Stimulated activated CD8-positive, alpha-beta memory T cell treated with anti-CD3 and anti-CD28 coated beads, Interleukin-15, amount 100 ng/mL, for 48 hours (primary cell): ENCODE results near the gene EDEM1.

ENCODE experiments used
- DNase-seq, 2 donors: peaks; one replicate each; pipeline ENCODE4 v3.0.0-alpha.2; 2020; ENCODE audit warnings: low read depth in 2 of 2

Gene EDEM1

DNA sequence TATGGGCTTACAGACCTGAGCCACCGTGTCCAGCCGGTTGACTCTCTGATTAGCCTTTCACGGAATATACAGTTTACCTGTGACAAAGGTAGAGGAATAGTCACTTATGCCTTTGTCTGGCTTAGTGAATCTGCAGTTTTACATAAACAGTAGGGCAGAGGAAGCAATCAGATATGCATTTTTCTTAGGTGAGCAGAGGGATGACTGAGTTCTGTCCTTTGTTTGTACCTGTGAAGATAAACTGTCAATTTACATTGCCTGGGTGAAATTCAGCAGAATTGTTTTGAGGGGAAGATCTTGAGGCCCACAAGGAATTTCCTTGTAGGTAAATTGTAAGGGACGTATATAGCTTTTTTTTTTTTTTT lies 10.8 kb downstream of the EDEM1 start:
- DNase-seq = no peak

DNA sequence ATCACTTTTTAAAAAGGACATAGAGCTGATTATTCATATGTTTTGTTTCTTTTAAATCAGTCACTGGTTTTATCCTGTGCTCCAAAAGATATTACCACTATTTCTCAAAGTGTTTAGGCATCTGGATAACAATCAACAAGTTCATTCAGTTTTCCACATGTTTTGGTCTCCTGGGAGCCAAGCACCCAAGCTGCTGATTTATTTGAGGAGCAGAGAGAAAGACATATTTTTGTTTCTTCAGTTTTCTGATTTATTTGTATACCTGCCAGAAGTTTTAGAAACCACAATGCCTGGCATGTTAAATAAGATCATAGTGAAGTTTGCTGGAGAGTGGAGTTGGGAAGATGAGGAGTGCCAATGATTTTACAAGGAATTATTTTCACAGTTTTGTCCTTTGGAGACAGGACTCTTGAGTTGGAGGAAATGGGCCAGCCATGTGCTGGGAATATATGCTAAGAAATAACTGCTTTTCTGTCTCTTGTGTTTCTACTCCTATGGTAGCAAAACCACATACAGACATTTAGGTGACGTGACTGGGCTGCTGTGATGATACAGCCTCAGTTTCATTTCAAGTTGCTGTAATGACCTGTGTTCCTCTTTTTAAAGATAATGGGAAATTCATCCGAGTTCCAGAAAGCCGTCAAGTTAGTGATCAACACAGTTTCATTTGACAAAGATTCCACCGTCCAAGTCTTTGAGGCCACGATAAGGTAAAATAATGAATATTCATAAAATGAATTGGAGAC lies 11.7 kb downstream of the EDEM1 start:
- DNase-seq = no peak

DNA sequence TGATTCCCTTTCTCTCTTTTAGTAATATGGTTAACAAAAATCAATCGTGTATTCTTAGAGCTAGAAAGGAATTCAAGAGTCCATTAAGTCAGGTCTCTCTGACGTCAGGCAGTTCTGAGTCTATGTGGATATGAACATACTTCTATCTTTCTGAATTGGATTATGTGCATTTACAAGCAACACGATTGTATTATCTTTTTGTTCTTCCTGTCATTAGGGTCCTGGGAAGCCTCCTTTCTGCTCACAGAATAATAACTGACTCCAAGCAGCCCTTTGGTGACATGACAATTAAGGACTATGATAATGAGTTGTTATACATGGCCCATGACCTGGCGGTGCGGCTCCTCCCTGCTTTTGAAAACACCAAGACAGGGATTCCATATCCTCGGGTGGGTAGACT lies 14.0 kb downstream of the EDEM1 start:
- no peak for DNase-seq

DNA sequence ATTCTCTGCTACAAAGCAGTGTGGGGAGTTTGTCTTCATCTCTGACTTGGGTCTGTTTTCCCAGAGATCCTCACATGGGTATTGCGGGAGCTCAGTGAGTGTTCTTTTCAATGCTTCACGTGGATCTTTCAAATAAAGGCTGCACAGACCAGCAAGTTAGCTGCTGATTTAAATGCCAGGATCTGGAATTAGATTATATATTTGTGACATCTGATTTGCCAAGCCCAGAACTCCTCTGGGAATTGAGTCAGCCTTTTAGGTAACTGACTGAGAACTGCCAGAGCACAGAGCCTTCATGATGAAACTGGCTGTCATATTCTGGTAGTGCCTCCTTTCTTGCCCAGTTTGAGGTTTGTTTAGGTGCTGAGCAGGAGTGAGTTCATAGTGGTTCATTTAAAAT lies 14.7 kb downstream of the EDEM1 start:
- no peak for DNase-seq

DNA sequence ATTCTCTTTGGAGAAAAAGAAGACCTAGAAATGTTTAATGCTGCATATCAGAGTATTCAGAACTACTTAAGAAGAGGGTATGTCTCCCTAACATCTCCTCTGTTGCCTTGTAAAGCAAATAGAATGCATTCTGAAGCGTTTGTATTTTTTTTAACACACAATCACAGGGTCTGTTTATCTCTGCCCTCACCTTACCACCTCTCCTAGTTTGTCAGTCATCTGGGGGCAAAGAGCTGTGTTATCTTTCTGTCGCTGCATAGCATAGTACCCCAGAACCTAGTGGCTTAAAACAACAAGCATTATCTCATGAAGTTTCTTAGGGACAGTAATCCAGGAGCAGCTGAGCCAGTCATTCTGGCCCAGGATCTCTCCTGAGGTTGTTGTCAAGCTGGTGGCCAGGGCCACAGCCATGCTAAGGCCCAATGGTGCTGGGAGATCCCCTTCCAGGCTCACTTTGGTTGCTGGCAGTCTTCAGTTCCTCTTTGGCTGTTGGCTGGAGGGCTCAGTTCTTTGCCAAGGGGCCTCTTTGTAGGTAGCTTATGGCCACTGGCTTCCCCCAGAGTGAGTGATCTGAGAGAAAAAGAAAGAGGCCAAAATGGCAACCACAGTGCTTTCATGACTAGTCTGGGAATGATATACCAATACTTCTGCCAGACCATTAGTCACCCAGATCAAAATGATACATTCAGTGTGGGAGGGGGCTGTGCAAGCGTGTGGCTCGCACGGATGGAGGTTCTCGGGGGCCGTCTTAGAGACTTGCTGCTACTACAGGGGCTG lies 17.8 kb downstream of the EDEM1 start:
- peak in 1 of 2 donors; percentile 63 for DNase-seq

DNA sequence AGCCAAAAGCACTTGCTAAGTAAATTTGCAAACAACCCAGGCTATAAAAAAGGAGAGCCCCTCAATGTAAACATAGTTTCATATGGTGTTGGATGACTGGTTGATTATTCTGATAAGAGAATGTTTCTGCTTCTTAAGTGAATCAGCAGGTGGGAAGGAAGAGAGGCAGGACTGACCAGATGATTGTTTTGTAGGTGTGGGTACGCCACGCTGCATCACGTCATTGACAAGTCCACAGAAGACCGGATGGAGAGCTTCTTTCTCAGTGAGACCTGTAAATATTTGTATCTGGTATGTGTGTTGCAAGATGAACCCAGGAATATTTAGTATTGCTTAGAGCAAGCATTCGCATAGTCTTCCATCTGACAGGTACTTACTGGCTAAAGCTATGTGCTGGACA lies 23.4 kb downstream of the EDEM1 start:
- no peak for DNase-seq

DNA sequence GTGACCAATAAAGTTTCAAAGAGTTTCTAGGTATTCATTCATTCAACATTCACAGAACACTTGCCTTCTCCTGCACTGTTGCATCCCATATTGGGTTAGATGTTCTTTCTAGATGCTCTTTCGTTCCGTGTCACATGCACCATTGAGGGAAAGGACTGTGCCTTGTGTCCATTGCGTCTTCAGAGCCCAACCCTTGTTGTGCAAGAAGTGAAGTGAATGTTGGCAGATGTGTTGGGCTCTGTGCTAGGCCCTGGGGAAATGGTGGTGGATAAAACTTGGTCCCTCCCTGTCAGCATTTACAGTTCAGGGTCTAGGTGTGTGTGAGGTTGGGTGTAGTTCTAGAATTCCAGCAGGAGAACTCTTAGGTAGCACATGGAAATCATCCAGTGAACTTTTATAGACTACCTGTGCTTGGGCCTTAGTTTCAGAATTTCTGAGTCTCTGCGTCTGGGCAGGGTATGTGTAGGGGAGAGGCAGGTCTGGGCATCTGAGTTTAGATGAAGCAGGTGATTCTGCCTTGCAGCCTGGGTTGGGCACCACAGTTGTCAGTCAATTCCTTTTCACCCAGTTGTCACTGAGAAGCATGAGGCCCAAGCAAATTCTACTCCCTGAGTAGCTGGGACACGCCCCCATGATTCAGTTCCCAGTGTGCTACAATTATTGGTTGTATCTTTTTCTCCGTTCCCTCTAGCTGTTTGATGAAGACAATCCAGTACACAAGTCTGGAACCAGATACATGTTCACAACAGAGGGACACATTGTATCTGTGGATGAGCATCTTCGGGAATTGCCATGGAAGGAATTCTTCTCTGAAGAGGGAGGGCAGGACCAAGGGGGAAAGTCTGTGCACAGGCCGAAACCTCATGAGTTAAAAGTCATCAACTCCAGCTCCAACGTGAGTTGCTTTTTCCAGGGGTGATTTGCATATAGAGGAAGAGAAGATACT lies 25.4 kb downstream of the EDEM1 start:
- no peak for DNase-seq

DNA sequence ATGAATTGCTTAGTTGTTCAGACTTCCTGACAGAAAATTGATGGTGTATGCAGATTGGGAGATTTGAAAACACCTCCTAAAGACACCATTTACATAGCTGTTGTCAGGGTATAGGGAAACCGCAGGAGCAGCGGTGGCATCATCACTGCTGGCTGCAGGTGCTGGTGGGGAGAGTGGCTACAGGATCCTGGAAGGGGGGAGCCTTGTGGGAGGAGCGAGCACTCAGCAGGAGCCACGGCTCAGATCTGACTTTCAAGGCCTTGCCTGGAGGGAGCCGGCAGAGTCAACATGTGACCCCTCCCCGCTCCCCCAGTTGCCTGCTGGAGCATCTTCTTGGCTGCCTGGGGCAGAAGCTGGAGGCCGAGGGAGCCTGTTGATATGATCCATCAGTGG lies 26.1 kb downstream of the EDEM1 start:
- DNase-seq = no peak

DNA sequence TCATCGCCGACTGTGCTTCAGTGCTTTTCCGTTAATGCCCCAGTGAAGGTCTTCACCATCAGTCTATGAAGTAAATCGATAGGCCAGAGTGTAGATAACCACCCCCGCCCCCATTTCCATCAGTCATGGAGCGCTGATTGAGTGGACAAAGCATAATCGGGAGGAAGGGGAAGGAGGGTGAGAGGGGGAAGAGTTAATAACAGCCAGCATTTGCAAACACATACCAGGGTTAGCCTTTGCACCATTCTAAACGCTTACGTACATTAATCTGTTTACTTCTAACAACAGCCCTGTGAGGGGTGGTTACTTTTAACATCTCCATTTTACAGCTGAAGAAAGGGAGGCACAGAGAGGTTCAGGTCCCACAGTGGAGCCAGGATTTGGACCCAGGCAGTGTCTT lies 26.8 kb downstream of the EDEM1 start:
- DNase-seq = no peak

DNA sequence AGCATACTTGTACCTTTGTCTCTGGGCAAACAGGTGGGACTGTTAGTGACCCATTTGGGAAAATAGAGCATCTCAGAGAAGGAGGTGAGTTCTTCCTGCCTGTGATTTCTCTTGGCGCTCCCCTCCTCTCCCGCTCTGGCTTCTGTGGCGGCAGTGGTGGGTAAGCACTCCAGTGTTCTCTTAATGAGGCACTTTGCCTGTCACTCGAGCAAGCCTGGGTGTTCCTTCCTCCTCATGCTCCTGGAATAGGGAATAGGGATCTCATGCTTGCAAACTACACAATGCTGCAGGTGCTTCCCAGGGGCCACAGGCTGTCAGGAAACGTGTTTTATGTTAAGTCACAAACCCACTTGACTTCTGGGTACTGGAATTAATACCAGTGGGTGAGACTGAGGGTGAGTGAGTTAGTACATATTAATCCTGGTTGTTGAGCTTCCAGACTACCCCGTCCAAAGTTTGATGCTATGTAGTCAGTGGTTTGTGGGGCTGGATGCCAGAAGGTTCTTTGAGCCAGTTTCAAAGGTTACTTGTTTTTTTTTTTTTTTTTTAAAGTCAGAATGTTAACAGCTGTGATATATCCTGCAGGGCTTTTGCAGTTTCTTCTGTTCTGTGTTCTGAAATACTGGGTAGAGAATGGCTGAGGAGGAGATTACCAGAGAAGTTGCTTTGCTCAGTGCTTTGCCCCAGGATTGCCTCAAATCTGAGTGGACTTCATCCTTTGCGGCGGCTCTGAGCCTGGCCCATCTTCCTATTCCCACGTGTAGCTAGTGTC lies 30.5 kb downstream of the EDEM1 start:
- DNase-seq = no peak

DNA sequence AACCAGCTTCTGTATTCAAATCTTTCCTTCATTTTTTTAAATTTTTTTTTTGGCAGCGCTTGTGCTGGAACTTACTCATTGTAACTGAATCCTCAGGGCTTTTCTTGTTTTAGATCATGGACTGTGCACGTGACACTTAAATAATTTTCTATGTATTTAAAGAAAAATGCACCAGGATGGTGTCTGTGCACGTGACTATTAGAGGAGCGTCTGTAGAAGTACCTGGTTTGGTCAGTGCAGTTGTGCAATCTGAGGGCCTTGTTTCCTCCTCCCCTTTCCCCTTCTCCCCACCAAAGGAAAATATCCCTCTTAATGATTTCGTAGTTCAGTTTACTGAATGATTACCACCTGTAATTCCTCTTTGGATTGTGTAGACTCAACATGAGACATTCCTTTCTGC lies 31.3 kb downstream of the EDEM1 start:
- no peak for DNase-seq

DNA sequence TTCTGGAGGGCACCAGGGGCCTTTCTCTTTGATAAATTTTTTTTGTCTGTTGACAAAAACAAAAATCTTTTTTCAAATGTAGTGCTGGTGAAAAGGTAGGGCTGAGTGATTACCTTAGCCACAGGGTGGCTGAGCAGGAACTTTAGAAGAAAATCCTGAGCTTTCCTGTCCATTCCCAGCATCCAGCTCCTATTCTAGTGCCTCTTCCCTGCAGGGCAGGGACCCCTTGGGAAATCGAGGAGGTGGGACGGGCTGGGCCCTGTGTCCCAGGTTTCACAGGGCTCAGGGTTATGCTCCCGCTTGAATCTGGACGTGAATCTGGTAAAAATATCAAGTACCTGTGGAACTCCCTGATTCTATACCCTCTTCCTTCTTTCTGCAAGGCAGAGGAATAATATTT lies 31.7 kb downstream of the EDEM1 start:
- no peak for DNase-seq

DNA sequence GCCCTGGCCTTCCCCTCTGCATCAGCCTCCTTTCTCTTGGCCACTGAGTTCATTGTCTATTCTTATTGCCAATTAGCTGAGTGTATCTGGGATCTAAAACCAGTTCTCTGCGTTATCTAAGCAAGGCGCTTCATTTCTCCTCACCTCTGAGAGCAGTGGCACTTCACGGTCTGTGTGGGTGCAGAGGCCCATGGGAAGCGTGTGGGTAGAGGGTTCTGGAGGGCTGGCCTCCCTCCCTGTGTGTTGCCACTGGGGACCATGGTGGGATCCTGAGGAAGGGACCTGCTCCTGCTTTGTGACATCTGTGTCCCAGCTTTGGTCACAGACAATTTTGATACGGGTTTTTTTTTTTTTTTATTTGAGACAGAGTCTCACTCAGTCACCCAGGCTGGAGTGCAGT lies 32.7 kb downstream of the EDEM1 start:
- no peak for DNase-seq

DNA sequence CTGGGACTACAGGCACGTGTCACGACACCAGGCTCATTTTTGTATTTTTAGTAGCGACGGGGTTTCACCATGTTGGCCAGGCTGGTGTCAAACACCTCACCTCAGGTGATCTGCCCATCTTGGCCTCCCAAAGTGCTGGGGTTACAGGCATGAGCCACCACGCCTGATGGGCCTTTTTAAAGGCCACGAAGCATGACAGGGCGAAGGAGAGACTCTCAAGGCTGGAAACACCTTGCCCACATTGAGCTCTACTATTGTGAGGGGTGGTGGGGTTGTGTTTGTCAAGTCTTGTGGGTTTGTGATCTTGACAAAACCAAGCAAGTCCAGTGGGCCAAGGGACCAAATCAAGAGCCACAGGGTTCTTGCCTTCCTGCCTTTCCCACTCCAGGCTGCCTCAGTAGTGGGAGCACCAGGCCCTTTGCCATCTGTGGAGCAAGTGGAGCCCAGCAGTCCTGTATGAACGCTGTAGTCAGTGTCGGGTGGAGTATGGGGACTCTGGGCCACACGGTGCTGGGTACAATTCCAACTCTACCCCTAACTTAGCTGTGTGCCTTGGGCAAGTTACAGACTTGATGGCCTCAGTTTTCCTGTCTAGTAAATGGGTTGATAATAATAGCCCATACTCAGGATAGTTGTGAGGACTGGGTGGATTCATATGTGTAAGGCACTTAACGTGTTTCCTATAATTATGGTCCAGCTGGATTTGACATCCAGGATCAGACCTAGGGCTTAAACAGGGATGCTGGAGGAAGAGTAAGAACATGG lies 33.3 kb downstream of the EDEM1 start:
- no peak for DNase-seq

DNA sequence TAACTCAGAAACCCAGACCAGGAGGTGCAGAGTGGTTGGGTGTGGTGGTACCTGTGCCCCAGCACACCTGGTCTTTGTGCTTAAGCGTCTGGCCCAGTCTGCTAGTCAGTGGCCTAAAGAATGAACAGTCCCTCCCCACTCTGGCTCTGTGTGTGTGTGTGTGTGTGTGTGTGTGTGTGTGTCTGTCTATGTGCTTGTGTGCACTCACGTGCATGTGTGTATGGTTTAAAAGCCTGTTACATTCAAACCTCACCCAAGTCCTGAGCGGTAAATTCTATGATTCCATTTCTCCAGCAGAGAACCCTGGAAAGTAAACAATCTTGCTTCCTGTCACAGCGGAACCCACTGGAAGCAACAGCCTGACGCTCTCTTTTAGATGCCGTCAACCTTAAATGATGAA lies 34.2 kb downstream of the EDEM1 start:
- no peak for DNase-seq

DNA sequence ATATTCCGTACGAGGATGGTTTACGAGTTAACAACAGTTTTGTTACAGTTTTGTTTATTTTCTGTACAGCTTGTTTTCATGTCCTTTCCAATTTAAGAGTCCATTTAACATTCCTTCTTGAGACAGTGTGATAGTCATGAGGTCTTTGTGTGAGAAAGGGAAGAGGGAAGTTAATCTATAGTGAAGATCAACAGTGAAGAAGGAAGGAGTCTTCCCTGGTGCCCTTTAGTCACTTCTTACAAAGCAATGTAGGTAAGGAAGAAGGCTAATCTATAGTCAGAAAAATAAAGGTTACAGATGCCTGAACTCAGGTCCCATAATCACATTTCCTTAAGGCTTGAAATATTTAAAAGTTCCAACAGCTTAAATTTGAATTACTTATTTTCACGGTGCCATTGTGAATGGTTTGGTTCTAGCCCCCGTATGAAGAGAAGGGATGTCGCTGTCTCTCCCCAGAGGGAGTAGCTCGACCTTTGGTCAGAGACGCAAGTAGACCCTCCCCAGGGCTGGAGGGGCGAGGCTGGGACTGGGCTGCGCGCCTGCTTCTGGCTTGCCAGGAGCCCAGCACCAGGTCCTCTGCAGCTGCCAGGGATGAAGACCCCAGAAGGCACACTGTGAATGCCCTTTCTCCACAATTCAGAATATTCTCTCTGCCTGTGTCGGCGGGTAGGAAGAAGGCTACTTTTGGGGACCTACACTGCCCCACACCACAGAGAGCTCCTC lies 34.9 kb downstream of the EDEM1 start:
- no peak for DNase-seq

DNA sequence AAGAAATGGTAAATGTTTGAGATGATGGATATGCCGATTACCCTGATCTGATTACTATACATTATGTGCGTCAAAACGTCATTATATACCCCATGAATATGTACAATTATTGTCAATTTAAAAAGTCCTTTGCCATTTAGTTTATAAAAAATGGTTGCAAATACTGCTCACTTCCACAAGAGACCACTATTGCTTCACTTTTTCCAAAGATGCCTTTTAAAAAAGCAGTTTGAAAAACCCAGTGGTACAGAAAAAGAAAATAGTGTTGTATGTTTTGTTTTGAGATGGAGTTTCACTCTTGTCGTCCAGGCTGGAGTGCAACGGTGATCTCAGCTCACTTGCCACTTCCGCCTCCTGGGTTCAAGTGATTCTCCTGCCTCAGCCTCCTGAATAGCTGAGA lies 39.3 kb downstream of the EDEM1 start:
- DNase-seq = no peak

DNA sequence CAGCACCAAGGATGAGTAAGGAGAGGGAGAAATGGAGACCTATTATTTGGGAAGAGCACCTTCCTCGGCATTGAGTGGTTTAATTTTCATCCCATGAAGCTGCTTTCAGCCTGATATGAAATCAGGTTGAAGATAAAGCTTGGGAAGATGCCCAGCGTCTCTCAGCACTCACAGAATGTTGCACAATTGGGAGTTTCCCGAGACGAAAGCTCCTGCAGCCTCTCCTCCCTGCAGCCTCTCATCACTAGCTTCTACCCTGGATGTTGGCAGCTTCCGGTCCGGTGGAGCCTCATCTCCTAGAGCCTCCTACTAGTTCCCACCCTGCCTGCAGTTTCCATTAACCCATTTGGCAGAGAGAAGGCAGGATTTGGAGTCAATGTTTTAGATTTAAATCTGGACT lies 40.3 kb downstream of the EDEM1 start:
- DNase-seq = no peak

DNA sequence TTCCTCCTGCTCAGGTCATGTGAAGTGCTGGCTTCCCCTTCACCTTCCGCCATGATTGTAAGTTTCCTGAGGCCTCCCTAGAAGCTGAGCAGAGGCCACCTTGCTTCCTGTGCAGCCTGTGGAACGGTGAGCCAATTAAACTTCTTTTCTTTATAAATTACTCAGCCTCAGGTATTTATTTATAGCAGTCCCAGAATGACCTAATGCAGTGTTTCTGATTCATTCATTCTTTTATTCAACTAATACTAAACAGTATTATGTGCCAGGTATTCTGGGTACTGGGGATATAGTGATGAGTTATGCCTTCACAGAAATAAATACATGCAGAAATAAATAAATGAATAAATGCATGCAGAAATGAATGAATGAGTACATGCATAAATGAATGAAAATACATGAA lies 41.9 kb downstream of the EDEM1 start:
- DNase-seq = no peak

DNA sequence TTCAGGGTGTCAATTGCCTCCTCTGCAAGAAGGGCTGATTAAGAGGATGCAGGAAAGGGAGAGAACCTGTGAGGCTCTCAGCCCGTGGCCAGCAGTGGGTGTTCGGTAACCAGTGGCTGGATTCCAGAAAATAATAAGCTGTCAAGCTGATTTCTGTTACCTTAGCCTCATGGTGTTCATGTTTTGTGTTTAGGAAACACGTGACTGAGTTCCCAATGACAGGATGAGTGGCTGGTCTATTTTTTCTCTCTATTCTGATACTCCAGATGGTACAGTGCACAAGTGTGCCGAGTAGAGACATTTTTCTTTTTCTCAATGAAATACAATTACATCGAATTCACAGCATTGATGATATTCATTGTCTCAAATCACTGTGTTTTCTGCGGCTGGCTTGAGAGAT lies 43.6 kb downstream of the EDEM1 start:
- no peak for DNase-seq
